Measurements from ENCODE around the gene FGR. TPM values are rescaled to one million over a fixed set of nuclear protein-coding genes. Genes with fewer than 3 reads are reported as not detected.

The FGR gene
- total and polyA plus RNA-seq, 2 of the 13 experiments (the other 11 are each of a cell fraction or from before 2014, with no cell fraction given): not detected

DNA sequence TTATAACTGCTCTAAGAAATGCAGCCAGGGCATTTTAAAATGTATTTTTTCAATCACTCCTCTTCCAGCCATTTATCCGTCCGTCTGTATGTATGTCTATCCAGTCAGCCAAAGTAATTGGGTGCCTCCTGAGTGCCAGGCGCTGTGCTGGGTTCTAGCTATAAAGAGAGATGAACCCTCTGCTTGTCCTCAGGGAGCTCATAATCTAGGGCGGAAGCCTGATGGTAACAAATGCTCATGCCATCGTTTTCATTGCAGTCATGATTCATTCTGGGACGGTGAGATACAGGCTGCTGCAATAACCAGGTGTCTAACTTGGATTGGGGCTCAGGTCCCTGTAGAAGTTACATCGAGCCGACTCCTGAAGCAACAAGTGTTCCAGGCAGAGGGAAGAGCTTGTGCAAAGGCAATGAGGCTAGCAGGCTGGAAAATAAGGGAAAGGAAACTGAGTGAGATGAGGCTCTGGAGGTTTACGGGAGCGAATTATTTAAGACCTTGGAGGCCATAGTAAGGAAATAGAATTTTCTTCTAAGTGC lies 25.4 kb upstream of the FGR start:
- intact Hi-C loops (cut with micrococcal nuclease; ENCODE audit: unreplicated experiment): loop anchor here (5.0 to 10.0 kb wide), 2 partner anchors 98 to 266 kb away; partner anchors contain the start of gene GPR3
- TF ChIP-seq ATF1 (CRISPR knock-in tag; IDR thresholded peaks at IDR 0.05) (0 out of 2 replicates have a peak, but pooled peaks have one; percentile 16), ZFP36L2 (CRISPR knock-in tag; IDR thresholded peaks at IDR 0.05) (no peak), ZNF317 (CRISPR knock-in tag; IDR thresholded peaks at IDR 0.05) (no peak), ZNF772 (CRISPR knock-in tag; IDR thresholded peaks at IDR 0.05) (no peak), ZNF607 (CRISPR knock-in tag; IDR thresholded peaks at IDR 0.05; ENCODE audit: borderline replicate concordance) (0 out of 2 replicates have a peak, but pooled peaks have one; percentile 10), ZMYM4 (CRISPR knock-in tag; IDR thresholded peaks at IDR 0.05) (0 out of 2 replicates have a peak, but pooled peaks have one; percentile 9), SALL1 (CRISPR knock-in tag; IDR thresholded peaks at IDR 0.05) (peak; percentile 3; the same call in 1 of the 2 replicates), ZNF672 (CRISPR knock-in tag; IDR thresholded peaks at IDR 0.05) (no peak), CBX1 (IDR thresholded peaks at IDR 0.05; ENCODE audit: low read depth) (no peak), ZNF326 (CRISPR knock-in tag; IDR thresholded peaks at IDR 0.05; ENCODE audit: borderline replicate concordance) (no peak), TAF1 (CRISPR knock-in tag; IDR thresholded peaks at IDR 0.05) (no peak), ZNF501 (CRISPR knock-in tag; IDR thresholded peaks at IDR 0.05) (peak; percentile 19; the same call in 1 of the 2 replicates), FOSL2 (CRISPR knock-in tag; IDR thresholded peaks at IDR 0.05) (no peak), NAIF1 (CRISPR knock-in tag; IDR thresholded peaks at IDR 0.05; ENCODE audit: borderline replicate concordance) (no peak)
- TF ChIP-seq, protein P1, sequence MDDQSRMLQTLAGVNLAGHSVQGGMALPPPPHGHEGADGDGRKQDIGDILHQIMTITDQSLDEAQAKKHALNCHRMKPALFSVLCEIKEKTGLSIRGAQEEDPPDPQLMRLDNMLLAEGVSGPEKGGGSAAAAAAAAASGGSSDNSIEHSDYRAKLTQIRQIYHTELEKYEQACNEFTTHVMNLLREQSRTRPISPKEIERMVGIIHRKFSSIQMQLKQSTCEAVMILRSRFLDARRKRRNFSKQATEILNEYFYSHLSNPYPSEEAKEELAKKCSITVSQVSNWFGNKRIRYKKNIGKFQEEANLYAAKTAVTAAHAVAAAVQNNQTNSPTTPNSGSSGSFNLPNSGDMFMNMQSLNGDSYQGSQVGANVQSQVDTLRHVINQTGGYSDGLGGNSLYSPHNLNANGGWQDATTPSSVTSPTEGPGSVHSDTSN (CRISPR knock-in tag; IDR thresholded peaks at IDR 0.05; ENCODE audit: borderline replicate concordance): no peak
- TF ChIP-seq, protein P2, sequence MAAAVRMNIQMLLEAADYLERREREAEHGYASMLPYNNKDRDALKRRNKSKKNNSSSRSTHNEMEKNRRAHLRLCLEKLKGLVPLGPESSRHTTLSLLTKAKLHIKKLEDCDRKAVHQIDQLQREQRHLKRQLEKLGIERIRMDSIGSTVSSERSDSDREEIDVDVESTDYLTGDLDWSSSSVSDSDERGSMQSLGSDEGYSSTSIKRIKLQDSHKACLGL (CRISPR knock-in tag; IDR thresholded peaks at IDR 0.05): no peak
- TF ChIP-seq, protein P3, sequence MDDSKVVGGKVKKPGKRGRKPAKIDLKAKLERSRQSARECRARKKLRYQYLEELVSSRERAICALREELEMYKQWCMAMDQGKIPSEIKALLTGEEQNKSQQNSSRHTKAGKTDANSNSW (CRISPR knock-in tag; IDR thresholded peaks at IDR 0.05; ENCODE audit: borderline replicate concordance): no peak
- TF ChIP-seq, protein P4, sequence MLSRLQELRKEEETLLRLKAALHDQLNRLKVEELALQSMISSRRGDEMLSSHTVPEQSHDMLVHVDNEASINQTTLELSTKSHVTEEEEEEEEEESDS (CRISPR knock-in tag; IDR thresholded peaks at IDR 0.05; ENCODE audit: borderline replicate concordance): no peak
- DNase-seq (ENCODE audit: low spot score) (no peak), ATAC-seq (no peak), FAIRE-seq (no peak)
- CTCF ChIA-PET (ENCODE audit: low intra/inter-chr PET ratio, low total read pairs): interaction anchor here (1.0 to 1.4 kb wide), 2 partner anchors 16 kb away, joined by 3 to 4 read pairs; no protein-coding TSS in a partner anchor
- H3K4me3 ChIP-seq (replicated peaks in 1 of 3; ENCODE audit: insufficient read depth in 1 of 3, low read depth in 2 of 3, low read length in 3 of 3): peak overlapping the region in 2 of 3 experiments; percentile 61 to 72; a peak in 3 of 6 replicates
- peaks cover 1 to 6% of the 10 kb centered on the region in 2 experiments; a peak in 1 of 5 replicates for H3K27me3 ChIP-seq (ENCODE audit: control insufficient read depth in 1 of 2, insufficient read depth in 2 of 2, low read length in 2 of 2)
- H2AFZ ChIP-seq (ENCODE audit: low read length): no peak overlapping the region
- H3K27ac ChIP-seq (ENCODE audit: extremely low read length, insufficient read depth, low read length): no peak overlapping the region
- H3K4me1 ChIP-seq (ENCODE audit: insufficient read depth, low read length): peaks cover 43% of the 10 kb centered on the region
- H3K79me2 ChIP-seq (ENCODE audit: insufficient read depth, low read length): no peaks in the 10 kb centered on the region
- BruUV-seq (replicated peaks): no TSS peak
- H4K20me1 ChIP-seq (ENCODE audit: insufficient read depth, low read length): no peaks in the 10 kb centered on the region
- POLR2A ChIA-PET: no interaction called here
- no peak overlapping the region for H3K9ac ChIP-seq (ENCODE audit: insufficient read depth, low read depth, low read length)
- in situ Hi-C loops (cut with HindIII; ENCODE audit: extremely low pct_ligation_motif_present, low pct_unique_long_range_greater_than_20kb): no loop called here
- H3K36me3 ChIP-seq (replicated peaks in 1 of 2; ENCODE audit: control insufficient read depth in 1 of 2, insufficient read depth in 2 of 2, low read length in 2 of 2): no peaks in the 10 kb centered on the region
- whole genome bisulfite sequencing (ENCODE audit: low lambda C conversion rate): 68% methylated on average over 10 of the region's 10 CpGs
- peak overlapping the region; percentile 56 for H3K4me2 ChIP-seq (ENCODE audit: low read depth, low read length)
- no peaks in the 10 kb centered on the region for H3K9me3 ChIP-seq (ENCODE audit: low read length)
